HG03520 (cell line): ENCODE measurements around the gene CAPN7.
A peak's percentile ranks its signal among the peaks of the same experiment; 100 is the strongest.

Source experiments
- ATAC-seq: cut with Tn5 transposase; IDR thresholded peaks from one replicate; pipeline ENCODE4 v1.9.1; 2021; ENCODE audit warnings: mild to moderate bottlenecking, moderate library complexity; ENCODE audit not compliant: unreplicated experiment

CAPN7 gene

GRCh38 chr3:15272426-15273196, 66.6 kb downstream of the CAPN7 start:
- ATAC-seq: no peak

DNA sequence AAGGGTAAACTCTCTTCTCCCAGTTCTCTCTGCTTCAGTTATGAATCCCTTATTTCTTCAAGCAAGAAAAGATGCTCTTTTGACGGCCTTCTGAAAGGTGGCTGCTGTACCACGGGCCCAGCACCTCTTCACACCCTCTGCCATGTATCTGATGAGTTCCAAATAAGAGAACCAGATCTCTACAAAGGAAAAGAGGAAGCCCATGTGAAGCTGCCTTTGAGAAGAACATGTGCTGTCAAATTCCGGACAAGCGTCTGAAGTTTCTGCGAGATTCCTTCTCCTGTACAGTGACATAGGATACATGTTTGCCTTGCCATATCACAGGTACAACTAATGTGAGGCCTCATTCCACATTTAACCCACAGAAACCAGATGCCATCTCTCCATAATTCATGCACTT, 67.2 kb downstream of the CAPN7 start:
- no peak for ATAC-seq

DNA sequence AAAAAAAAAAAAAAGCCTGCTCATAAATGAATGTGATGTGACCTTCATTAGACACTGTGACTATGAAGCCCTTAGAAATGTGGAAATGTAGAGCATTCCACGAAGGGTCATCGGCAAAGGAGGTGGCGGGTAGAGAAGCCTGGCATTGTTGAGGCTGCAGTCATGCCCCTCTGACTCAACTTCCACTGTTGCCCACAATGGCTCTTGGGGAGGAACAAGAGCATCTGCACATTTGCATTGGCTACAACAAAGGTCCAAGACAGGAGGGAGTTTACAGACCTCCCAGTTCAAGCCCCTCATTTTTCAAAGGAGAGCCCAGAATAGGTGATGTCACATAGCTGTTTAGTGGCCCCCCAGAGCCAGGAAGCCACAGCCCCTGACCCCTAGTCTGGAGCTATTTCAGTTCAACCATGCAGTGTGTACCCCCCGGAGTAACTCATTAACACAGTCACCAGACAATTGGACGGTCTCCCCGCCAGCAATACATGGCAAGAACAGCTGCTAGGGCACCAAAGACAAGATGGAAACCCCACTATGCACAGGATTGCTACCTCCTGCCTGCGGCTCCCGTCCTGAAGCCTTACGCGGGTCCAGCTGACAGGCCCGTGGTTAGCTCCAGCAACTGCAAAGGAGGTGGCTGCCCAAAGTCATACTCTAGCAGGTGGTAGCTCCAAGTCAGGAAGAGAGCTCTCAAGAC, 70.1 kb downstream of the CAPN7 start:
- ATAC-seq: no peak

GRCh38 chr3:15277861-15278500, 71.9 kb downstream of the CAPN7 start:
- no peak for ATAC-seq

DNA sequence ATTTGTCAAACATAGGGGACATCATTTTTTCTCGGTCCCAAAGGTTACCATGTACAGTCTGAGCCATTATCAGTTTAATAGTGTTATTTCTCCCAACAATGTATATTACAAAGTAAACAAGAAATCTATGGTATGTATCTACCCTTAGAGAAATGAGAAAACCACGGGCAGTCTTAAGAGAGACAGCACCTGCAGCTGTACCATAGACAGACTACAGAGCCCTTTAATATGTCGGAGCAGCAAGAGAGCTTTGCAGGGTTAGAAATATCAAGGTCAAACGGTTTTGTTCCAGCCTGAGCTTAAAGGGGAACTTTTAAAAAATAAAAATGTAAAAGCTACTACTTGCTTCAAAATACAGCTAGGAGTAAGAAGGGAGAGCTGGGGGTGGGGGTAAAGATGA, 73.2 kb downstream of the CAPN7 start:
- ATAC-seq: no peak

DNA sequence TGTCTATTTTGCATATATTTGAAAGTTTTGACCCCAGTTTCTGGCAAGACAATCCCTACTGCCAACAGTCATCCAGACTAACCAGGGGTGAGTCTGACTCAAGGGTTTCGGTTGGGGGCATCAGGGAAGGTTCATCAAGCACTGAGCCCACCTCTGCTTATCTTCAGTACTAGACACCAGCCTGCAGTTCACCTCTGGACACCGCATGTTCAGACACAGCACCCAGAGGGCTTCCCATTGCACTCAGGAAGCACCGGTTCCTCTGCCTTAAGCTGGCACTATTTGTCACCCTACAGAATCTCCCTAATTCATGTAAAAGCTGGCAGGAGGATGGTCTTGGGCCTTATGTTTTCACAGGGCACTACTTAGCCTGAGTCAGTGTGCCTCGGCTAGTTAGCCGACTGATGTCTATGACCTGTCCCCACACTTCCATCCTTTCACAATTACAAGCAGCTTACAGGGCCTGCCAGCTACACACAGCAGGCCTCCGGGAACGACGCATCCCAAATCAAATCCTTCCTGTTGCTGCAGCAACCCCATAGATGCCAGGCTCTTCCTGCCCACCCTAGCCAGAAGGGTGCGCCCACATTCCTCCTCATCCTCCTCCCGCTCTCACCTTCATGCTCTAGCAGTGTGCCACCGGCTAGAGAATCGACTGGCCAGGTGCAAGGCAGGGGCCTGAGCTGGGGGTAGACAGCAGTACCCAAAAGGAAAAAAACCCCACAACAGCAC, 73.8 kb downstream of the CAPN7 start:
- no peak for ATAC-seq

DNA sequence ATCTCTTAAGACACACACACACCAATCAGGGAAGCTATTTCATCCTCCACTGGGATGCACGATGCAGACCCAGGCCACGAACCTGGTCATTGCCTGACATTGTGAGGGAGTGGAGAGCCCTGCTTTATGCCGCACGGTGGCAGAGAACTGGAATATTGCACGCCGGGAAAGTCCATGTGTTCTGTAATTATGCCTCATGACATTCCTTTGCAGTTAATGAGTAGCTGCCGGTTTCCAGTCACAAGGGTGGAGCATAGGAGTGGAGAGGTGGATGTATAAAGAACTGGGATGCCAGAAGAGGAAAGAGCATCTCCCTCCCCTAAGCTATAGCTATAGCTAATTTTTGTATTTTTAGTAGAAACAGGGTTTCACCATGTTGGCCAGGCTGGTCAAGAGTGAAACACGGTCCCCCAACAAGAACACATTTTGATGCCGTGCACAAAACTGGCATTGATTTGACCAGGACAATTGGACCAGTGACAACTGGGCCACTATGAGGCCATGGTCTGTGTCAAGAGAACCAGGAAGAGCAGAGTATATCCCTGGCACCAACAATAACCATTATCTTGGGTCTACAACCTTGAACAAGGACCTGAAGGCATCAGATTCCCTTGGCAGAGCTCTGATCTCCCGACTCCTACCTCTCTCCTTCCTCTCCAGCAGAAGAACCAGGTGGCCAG, 74.9 kb downstream of the CAPN7 start:
- ATAC-seq: no peak

DNA sequence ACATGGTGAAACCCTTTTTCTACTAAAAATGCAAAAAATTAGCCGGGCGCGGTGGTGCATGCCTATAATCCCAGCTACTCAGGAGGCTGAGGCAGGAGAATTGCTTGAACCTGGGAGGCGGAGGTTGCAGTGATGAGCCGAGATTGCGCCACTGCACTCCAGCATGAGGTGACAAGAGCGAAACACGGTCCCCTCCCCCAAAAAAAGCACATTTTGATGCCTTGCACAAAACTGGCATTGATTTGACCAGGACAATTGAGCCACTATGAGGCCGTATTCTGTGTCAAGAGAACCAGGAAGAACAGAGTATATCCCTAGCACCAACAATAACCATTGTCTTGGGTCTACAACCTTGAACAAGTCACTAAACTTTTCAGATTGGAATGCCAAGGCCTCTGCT, 75.8 kb downstream of the CAPN7 start:
- ATAC-seq: no peak

GRCh38 chr3:15283702-15284101, 77.7 kb downstream of the CAPN7 start:
- ATAC-seq: no peak

- no peak for ATAC-seq
Measured at GRCh38 chr3:15284121-15284889, 78.3 kb downstream of the CAPN7 start.

- ATAC-seq: no peak
Measured at GRCh38 chr3:15286022-15286421, 80.0 kb downstream of the CAPN7 start.

DNA sequence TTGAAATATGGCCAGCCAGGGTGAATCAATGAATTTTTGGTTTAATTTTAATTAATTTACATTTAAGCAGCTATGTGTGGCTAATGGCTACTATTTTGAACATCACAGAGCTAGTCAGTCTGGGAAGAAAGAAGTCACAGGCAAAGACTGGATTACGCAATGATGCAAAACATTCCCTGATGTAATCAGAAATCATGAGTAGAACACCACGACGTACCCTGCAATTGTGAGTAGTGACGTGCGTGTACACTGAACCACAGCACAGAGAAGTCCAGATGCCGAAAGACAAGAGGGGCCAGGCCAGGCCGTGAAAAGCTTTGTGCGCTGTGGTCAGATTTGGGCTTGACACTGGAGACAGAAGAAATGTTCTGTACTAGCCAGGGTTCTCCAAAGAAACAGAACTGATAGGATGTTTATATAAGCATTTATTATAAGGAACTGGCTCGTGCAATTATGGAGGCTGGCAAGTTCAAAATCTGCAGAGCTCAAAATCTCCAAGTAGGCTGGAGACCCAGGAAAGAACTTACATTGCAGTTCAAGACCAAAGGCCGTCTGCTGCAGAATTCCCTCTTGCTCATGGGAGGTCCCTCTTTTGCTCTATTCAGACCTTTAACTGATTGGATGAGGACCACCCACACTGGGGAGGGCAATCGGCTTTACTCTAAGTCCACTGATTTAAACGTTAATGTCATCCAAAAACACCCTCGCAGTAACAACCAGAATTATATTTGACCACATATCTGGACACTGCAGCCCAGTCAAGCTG, 81.7 kb downstream of the CAPN7 start:
- no peak for ATAC-seq

DNA sequence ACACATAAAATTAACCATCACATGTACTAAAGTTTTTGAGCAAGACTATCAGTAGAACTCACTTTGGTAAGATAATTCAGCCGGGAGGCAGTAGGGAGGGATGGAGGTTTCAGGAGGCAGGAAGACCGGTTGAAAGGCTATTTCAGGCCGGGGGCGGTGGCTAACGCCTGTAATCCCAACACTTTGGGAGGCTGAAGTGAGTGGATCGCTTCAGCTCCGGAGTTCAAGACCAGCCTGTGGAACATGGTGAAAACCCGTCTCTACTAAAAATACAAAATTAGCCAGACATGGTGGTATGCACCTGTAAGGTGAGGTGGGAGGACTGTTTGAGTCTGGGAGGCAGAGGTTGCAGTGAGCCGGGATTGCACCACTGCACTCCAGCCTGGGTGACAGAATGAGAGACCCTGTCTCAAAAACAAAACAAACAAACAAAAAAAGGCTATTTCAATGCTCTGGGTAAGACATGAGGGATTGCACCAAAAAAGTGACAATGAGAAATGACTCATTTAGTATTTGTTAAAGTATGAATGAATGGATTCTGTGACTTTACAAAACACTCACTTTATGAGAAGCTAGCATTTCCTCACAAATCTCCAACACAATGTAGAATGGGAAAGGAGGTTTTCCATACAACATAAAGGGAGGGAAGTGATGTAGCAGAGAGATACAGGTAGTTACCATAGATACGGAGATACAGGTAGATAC, 82.4 kb downstream of the CAPN7 start:
- ATAC-seq: no peak

GRCh38 chr3:15289661-15290060, 83.6 kb downstream of the CAPN7 start:
- no peak for ATAC-seq

DNA sequence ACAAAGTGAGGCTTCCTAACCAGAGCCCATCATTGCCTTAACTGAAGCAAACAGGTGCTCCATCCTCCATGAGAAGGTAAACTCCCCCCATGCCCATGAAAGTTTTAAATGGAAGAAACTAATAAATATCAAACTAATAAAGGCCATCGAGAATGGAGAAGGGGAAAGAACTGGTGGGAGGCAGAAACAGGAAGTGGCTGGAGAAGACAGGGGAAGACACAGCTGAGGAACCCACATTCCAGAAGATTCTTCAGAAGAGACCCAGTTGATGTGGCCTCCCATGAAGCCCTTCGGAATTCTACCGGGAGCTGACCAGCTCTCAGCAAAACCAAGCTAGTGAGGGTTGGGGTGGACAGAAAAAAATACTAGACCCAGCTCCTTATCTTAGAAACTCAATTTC, 84.7 kb downstream of the CAPN7 start:
- no peak for ATAC-seq

DNA sequence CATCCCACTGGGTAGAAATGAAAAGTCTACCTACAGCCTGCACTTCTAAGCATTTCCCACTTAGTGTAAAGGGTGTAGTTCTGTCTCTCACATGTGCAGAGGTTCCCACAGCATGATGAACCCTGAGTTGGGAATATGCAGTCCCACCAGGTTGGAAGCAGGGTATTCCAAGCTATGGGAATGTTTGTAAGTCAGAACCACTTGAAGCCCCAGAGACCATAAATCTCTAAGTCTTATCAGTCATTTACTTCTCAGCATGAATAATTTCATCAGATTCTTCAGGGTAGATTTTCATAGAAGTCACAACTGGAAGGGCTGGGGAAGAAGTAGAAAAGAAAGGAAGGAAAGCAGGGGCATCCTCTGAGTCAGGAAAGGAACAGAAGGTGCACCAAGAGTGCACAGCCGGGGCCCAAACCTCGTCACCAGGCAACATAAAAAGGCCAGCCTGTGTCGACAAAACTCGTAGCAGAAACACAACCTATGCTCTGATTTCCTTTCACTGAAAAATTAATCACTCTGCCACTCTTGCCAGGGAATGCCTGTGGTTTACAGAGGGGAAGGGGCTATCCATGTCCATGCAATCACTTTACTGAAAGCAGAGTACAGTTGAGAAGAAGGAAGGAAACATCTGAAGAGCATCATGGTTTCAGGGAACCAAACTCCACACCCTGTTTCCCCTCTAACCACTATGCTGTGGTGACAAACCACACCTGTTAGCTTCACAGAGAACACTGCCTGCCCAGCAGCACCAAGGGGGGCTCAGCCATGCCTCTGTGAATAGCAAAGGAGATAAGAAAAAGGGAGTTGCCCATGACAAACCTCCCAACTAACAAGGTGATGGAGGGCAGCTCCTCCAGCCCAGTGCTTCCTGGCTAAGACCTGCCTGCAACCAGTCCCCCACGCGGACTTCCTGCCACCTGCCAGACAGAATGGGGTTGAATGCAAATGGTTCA, 85.8 kb downstream of the CAPN7 start:
- ATAC-seq: peak; percentile 90

GRCh38 chr3:15292765-15293522, 86.9 kb downstream of the CAPN7 start:
- ATAC-seq: no peak
